ENCODE data around the gene PHPT1. TPM values are rescaled to one million over a fixed set of nuclear protein-coding genes. Genes with fewer than 3 reads are reported as not detected.

The PHPT1 gene
- total RNA-seq, 4 donors from 2014 or later = 42.6 to 71.0 (median 66.7) TPM

DNA sequence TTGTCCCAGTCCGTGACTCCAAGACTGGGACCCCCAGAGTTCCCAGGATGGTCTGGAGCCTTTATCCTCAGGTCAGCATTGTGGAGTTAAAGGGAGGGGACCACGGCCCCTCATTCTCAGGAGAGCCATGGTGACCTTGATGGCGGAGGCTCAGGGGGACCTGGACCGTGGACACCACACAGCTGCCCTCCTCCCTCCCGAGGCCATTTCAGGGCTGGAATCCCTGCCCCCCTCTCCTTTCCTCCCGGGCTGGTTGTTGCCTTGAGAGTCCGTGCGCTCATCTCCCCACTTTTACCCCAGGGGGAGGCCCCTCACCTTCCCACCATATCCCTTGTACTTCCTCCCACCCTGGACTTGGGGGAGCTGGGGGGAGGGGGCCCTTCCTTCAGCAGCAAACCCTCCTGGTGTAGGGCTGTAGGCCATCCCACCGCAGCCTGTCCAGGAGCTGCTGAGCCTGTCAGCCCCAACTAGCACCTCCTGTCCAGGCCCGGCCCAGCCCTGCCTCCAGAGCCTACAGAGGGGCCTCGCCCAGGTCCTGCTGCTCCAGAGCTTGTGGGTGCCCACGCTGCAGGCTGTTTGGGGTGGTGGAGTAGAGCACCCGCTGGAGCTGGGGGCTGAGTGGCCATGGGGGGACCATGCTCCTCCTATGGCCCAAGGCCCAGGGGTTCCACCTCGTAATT is 21.3 kb upstream of the PHPT1 start:
- TF ChIP-seq, protein P1, sequence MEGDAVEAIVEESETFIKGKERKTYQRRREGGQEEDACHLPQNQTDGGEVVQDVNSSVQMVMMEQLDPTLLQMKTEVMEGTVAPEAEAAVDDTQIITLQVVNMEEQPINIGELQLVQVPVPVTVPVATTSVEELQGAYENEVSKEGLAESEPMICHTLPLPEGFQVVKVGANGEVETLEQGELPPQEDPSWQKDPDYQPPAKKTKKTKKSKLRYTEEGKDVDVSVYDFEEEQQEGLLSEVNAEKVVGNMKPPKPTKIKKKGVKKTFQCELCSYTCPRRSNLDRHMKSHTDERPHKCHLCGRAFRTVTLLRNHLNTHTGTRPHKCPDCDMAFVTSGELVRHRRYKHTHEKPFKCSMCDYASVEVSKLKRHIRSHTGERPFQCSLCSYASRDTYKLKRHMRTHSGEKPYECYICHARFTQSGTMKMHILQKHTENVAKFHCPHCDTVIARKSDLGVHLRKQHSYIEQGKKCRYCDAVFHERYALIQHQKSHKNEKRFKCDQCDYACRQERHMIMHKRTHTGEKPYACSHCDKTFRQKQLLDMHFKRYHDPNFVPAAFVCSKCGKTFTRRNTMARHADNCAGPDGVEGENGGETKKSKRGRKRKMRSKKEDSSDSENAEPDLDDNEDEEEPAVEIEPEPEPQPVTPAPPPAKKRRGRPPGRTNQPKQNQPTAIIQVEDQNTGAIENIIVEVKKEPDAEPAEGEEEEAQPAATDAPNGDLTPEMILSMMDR (IDR thresholded peaks at IDR 0.05) = no peak
- TF ChIP-seq EP300 (IDR thresholded peaks at IDR 0.05) (no peak), POLR2A (IDR thresholded peaks at IDR 0.05) (no peak)
- Histone ChIP-seq H3K36me3 (peaks cover 0 to 100% (median 18%) of the 10 kb centered on the region in 3 donors), H3K4me1 (no peaks in the 10 kb centered on the region), H3K9me3 (no peaks in the 10 kb centered on the region), H3K27ac (no peak overlapping the region), H3K27me3 (no peaks in the 10 kb centered on the region), H3K4me3 (no peak overlapping the region)
- DNase-seq (ENCODE audit: low spot score in 2 of 2) = no peak
- WGBS, 2 donors = 85 to 92% methylated on average over 11 to 13 of the region's 14 CpGs

DNA sequence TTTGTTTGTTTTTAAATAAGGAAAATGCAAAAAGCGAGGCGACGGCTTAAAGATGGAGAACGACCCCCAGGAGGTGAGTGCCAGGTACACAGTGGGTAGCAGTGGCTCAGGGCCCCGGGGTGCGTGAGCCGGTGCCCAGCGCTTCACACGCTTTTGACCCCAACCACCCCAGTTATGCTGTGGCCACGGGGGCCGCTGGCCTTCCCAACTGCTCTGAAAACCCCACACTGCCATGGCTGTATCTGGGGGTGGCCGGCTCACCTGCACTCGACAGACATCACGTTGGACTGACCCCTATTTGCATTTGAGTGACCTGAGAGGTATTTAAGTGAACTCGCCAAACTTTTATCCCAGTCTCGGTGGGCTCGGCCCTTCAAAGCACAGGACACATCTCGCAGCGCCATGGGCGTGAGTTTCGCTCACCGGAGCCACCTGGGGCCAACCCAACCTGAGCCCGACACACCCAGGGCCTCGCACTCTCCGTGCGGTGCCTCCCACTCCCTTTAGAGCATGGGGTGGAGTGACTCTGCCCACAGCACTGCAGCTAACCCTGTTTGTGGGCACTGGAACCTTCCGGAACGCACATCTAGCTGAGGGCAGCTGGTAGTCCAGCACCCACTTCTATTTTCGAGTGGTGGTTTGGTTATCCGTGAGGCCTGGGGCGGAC is 20.6 kb upstream of the PHPT1 start:
- no peak for TF ChIP-seq POLR2A (IDR thresholded peaks at IDR 0.05)
- TF ChIP-seq, protein P1 (IDR thresholded peaks at IDR 0.05) = no peak
- TF ChIP-seq EP300 (IDR thresholded peaks at IDR 0.05) = no peak
- 91 to 92% methylated on average over 27 to 31 of the region's 31 CpGs for WGBS, 2 donors
- H3K27me3 ChIP-seq = no peaks in the 10 kb centered on the region
- H3K27ac ChIP-seq = no peak overlapping the region
- no peak overlapping the region for H3K4me3 ChIP-seq
- no peaks in the 10 kb centered on the region for H3K9me3 ChIP-seq
- peaks cover 0 to 95% (median 18%) of the 10 kb centered on the region in 3 donors for H3K36me3 ChIP-seq
- no peak for DNase-seq (ENCODE audit: low spot score in 2 of 2)
- H3K4me1 ChIP-seq = no peaks in the 10 kb centered on the region

DNA sequence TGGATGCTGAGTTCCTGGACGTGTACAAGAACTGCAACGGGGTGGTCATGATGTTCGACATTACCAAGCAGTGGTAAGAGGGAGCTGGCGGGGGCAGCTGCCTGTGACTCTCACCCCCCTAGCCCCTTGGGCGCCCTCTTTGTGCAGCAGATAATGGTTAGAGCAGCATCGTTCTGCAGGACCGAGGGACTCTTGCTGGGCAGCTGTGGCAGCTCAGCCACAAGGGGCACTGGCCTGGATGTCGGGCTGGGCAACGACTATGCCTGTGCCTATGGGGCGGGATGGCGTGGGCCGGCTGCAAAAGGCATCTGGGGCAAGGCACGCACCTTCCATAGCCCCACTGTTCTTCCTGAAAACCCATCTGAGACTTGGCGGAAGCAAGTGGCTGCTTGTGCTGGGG is 19.8 kb upstream of the PHPT1 start:
- TF ChIP-seq EP300 (IDR thresholded peaks at IDR 0.05) (no peak), POLR2A (IDR thresholded peaks at IDR 0.05) (no peak)
- TF ChIP-seq, protein P1 (IDR thresholded peaks at IDR 0.05) = no peak
- Histone ChIP-seq H3K4me1 (no peaks in the 10 kb centered on the region), H3K27me3 (no peaks in the 10 kb centered on the region), H3K4me3 (no peak overlapping the region), H3K27ac (no peak overlapping the region), H3K36me3 (peaks cover 0 to 88% (median 18%) of the 10 kb centered on the region in 3 donors), H3K9me3 (no peaks in the 10 kb centered on the region)
- DNase-seq (ENCODE audit: low spot score in 2 of 2) = no peak
- 92 to 96% methylated on average over 6 to 14 of the region's 14 CpGs for WGBS, 2 donors

DNA sequence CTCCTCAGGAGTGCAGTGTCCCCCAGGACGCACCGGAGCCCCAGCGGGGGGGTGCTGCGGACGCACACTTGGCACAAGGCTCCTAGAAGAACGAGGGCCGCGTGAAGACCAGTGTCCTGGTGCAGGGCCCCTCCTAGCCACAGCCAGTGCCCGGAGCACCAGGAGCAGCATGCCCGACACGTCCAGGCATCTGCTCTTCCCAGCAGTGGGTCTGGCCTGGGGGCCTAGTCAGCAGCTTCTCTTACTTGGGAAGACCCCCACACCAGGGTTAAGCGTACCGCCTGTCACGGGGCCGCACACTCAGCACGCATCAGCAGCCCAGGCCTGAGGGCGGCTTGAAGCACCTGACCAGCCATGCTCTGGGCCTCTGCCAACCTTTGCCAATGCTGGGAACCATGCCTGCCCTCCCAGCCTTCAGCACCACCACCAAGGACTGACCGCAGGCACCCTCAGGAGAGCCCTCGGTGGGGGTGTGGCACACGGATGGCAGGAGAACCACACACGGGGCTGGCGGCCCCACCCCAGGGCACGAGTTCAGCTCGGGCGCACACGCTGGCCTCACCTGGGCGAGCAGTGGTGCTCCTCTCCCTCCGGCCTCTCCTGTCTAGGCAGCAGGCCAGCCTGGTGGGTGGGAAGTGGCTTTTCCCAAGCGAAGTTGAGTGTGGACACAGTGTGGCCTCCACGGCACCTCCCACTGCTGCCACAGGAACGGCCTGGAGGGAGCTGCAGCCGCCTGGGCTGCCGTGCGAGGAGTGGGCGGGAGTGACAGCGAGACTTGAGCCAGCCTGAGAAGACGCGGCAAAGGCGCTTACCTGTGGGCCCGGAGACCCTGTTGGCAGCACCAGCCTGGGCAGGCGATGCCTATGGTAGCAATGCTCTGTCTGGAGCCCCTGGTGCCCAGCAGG is 19.0 kb upstream of the PHPT1 start:
- DNase-seq (ENCODE audit: low spot score in 2 of 2) = no peak
- no peak overlapping the region for H3K27ac ChIP-seq
- WGBS, 2 donors = 86 to 90% methylated on average over 29 of the region's 41 CpGs
- H3K9me3 ChIP-seq = no peaks in the 10 kb centered on the region
- H3K4me3 ChIP-seq = no peak overlapping the region
- no peak for TF ChIP-seq POLR2A (IDR thresholded peaks at IDR 0.05)
- TF ChIP-seq, protein P1 (IDR thresholded peaks at IDR 0.05) = no peak
- TF ChIP-seq EP300 (IDR thresholded peaks at IDR 0.05) = no peak
- no peaks in the 10 kb centered on the region for H3K27me3 ChIP-seq
- H3K4me1 ChIP-seq = no peaks in the 10 kb centered on the region
- H3K36me3 ChIP-seq = peaks cover 0 to 87% (median 18%) of the 10 kb centered on the region in 3 donors
